Measurements from ENCODE around the gene PDK3.

Gene PDK3

GRCh38 chrX:24466025-24466424 is 939 bp downstream of the PDK3 start:
- Histone ChIP-seq H3K9me3 (no peaks in the 10 kb centered on the region), H3K4me1 (ENCODE audit: control insufficient read depth in 1 of 2, insufficient read depth in 1 of 2, low read depth in 1 of 2, low read length in 1 of 2) (peaks cover 26 to 36% of the 10 kb centered on the region in 2 experiments), H3K27me3 (no peaks in the 10 kb centered on the region), H3K36me3 (no peaks in the 10 kb centered on the region), H3K27ac (peak overlapping the region; percentile 91), H3K4me3 (ENCODE audit: low read depth in 1 of 2, low read length in 1 of 2) (peak overlapping the region; percentile 74 to 76)
- no peak for TF ChIP-seq CTCF (IDR thresholded peaks at IDR 0.05)

- no peaks in the 10 kb centered on the region for H3K27me3 ChIP-seq
- no peak for TF ChIP-seq CTCF (IDR thresholded peaks at IDR 0.05)
Measured at GRCh38 chrX:24468245-24468644, 3.2 kb downstream of the PDK3 start.

DNA sequence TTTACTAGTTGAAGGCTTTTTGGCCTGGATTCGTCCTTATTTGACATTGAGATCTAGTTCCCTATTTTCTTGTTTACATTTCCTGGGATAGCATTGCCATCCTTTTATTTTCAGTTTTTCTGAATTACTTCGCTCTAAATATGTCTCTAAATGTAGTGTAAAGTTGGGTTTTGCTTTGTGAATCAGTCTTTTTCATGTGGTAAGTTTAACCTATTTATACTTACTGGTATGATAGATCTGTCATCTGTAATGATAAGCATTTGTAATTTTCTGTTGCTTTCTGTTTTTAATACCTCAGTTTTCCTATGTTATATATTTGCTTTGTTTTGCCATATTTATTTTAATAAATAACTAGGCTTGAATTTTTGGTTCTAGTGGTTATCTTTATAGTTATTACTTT is 6.7 kb downstream of the PDK3 start:
- no peak overlapping the region for H3K4me3 ChIP-seq (ENCODE audit: low read depth in 1 of 2, low read length in 1 of 2)
- TF ChIP-seq CTCF (IDR thresholded peaks at IDR 0.05) = no peak

More at GRCh38 chrX:24468245-24468644, 3.2 kb downstream of the PDK3 start:
- no peak overlapping the region for H3K4me3 ChIP-seq (ENCODE audit: low read depth in 1 of 2, low read length in 1 of 2)
- H3K4me1 ChIP-seq (ENCODE audit: control insufficient read depth in 1 of 2, insufficient read depth in 1 of 2, low read depth in 1 of 2, low read length in 1 of 2) = peaks cover 32 to 36% of the 10 kb centered on the region in 2 experiments
- no peaks in the 10 kb centered on the region for H3K36me3 ChIP-seq
- H3K27ac ChIP-seq = peak overlapping the region; percentile 91
- H3K9me3 ChIP-seq = no peaks in the 10 kb centered on the region

DNA sequence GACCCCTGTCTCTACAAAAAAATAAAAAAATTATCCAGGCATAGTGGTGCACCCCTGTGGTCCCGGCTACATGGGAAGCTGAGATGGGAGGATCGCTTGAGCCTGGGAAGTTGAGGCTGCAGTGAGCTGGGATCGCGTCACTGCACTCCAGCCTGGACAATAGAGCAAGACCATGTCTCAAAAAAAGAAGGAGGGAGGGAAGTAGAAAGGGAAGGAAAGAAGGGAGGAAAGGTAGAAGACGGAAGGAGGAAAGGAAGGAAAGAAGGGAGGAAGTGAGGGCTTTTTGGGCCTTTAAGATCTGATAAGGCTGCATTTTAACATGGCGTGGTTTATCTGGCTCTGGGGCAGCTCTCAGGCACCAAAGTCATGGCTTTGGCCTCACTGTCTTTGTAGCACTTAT is 10.4 kb downstream of the PDK3 start:
- Histone ChIP-seq H3K4me1 (ENCODE audit: control insufficient read depth in 1 of 2, insufficient read depth in 1 of 2, low read depth in 1 of 2, low read length in 1 of 2) (peaks cover 22 to 27% of the 10 kb centered on the region in 2 experiments), H3K4me3 (ENCODE audit: low read depth in 1 of 2, low read length in 1 of 2) (no peak overlapping the region), H3K36me3 (no peaks in the 10 kb centered on the region), H3K27me3 (no peaks in the 10 kb centered on the region), H3K9me3 (no peaks in the 10 kb centered on the region), H3K27ac (no peak overlapping the region)
- no peak for TF ChIP-seq CTCF (IDR thresholded peaks at IDR 0.05)

More for the DNA sequence above, 6.7 kb downstream of the PDK3 start:
- Histone ChIP-seq H3K27ac (peak overlapping the region; percentile 41), H3K36me3 (no peaks in the 10 kb centered on the region), H3K4me1 (ENCODE audit: control insufficient read depth in 1 of 2, insufficient read depth in 1 of 2, low read depth in 1 of 2, low read length in 1 of 2) (peaks cover 27 to 29% of the 10 kb centered on the region in 2 experiments), H3K27me3 (no peaks in the 10 kb centered on the region), H3K9me3 (no peaks in the 10 kb centered on the region)

GRCh38 chrX:24478509-24478908 is 13.4 kb downstream of the PDK3 start:
- Histone ChIP-seq H3K9me3 (no peaks in the 10 kb centered on the region), H3K4me1 (ENCODE audit: control insufficient read depth in 1 of 2, insufficient read depth in 1 of 2, low read depth in 1 of 2, low read length in 1 of 2) (peaks cover 22 to 35% of the 10 kb centered on the region in 2 experiments), H3K27me3 (no peaks in the 10 kb centered on the region), H3K27ac (peak overlapping the region; percentile 92), H3K36me3 (no peaks in the 10 kb centered on the region), H3K4me3 (ENCODE audit: low read depth in 1 of 2, low read length in 1 of 2) (no peak overlapping the region)
- no peak for TF ChIP-seq CTCF (IDR thresholded peaks at IDR 0.05)

- Histone ChIP-seq H3K27me3 (no peaks in the 10 kb centered on the region), H3K4me3 (ENCODE audit: low read depth in 1 of 2, low read length in 1 of 2) (peak overlapping the region; percentile 44 to 45), H3K36me3 (no peaks in the 10 kb centered on the region), H3K27ac (peak overlapping the region; percentile 92), H3K9me3 (no peaks in the 10 kb centered on the region), H3K4me1 (ENCODE audit: control insufficient read depth in 1 of 2, insufficient read depth in 1 of 2, low read depth in 1 of 2, low read length in 1 of 2) (peaks cover 22 to 35% of the 10 kb centered on the region in 2 experiments)
- no peak for TF ChIP-seq CTCF (IDR thresholded peaks at IDR 0.05)
Measured at GRCh38 chrX:24479924-24480323, 14.8 kb downstream of the PDK3 start.

Data from neutrophil (primary cell).